MG63 (cell line): ENCODE measurements around the gene PVALEF. TPM values are rescaled to one million over a fixed set of nuclear protein-coding genes. Genes with fewer than 3 reads are reported as not detected.

Experiments
- DNase-seq: peaks from one replicate; pipeline ENCODE4 v3.0.0-alpha.2; 2020
- H3K27me3 ChIP-seq: fragments of 250-450 bp; sonication (Bioruptor Pico); 2 replicates; pipeline ENCODE4 v1.5.1; 2020; ENCODE audit warnings: mild to moderate bottlenecking, moderate library complexity
- H3K36me3 ChIP-seq: fragments of 250-450 bp; sonication (Bioruptor Pico); 2 replicates; pipeline ENCODE4 v1.5.1; 2020; ENCODE audit warnings: mild to moderate bottlenecking, moderate library complexity
- H3K4me3 ChIP-seq: fragments of 250-450 bp; sonication (Bioruptor Pico); 2 replicates; pipeline ENCODE4 v1.5.1; 2020; ENCODE audit warnings: mild to moderate bottlenecking, moderate library complexity
- H3K9me3 ChIP-seq: fragments of 250-450 bp; sonication (Bioruptor Pico); 2 replicates; pipeline ENCODE4 v1.5.1; 2020; ENCODE audit warnings: mild to moderate bottlenecking, moderate library complexity
- total RNA-seq: library from RNA; depleted of rRNA; stranded (reverse); fragments of >200 nt; shearing (Covaris generic); gene quantifications from 2 replicates; pipeline ENCODE4 v1.2.3, GENCODE V29; 2014; ENCODE audit warnings: low replicate concordance

Gene PVALEF
- total RNA-seq, 1 experiment from 2014 or later = not detected

- Histone ChIP-seq H3K27me3 (no peaks in the 10 kb centered on the region), H3K9me3 (no peaks in the 10 kb centered on the region), H3K4me3 (no peak overlapping the region), H3K36me3 (no peaks in the 10 kb centered on the region)
- DNase-seq = no peak
Observed at GRCh38 chr17:81126281-81127132, 38.8 kb upstream of the PVALEF start.

DNA sequence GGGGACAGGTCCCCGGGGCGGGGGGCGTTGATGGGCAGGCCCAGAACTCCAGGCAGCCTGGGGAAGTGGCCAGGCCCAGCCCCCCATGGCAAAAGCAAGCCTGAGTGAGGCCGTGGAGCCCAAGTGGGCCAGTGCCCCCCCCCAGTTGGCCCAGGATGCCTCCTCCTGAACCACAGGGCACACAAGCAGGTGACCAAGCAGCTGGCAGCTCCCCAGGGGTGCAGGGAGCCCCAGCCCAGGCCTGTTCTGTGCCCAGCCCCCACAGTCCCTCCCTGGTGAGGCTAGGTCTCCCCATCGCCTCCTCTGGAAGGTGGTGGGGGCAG is 38.2 kb upstream of the PVALEF start:
- no peaks in the 10 kb centered on the region for H3K9me3 ChIP-seq
- no peaks in the 10 kb centered on the region for H3K36me3 ChIP-seq
- H3K27me3 ChIP-seq = no peaks in the 10 kb centered on the region
- DNase-seq = no peak
- H3K4me3 ChIP-seq = no peak overlapping the region

DNA sequence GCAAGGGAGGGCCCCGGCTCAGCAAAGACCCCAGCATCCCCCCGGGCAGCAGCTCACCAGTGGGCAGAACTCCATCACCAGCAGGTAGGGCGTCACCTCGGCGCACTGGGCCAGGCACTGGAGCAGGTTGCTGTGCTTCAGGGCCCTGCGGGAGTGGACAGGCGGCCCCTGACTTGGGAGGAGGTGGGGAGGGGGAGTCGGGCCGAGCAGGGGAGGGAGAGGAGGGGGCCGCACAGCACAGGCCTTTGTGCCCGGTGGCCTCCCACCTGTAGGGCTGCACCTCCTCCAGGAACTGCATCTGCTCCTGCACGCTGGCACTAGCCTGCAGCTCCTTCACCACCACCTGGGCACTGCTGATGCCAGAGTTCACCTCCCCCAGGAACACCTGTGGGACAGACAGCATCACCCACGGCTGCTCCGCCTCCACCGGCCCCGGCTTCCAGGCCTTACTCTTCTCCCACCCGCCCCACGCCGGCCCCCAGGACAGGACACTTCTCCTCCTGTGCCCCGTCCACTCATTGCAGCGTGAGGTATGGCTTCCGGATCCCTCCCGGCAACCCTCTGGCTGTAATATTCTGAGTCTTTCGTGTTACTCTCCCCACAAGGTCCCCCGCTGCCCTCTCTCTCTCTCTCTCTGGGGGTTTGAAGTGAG is 37.7 kb upstream of the PVALEF start:
- Histone ChIP-seq H3K4me3 (no peak overlapping the region), H3K36me3 (no peaks in the 10 kb centered on the region), H3K9me3 (no peaks in the 10 kb centered on the region), H3K27me3 (no peaks in the 10 kb centered on the region)
- no peak for DNase-seq

DNA sequence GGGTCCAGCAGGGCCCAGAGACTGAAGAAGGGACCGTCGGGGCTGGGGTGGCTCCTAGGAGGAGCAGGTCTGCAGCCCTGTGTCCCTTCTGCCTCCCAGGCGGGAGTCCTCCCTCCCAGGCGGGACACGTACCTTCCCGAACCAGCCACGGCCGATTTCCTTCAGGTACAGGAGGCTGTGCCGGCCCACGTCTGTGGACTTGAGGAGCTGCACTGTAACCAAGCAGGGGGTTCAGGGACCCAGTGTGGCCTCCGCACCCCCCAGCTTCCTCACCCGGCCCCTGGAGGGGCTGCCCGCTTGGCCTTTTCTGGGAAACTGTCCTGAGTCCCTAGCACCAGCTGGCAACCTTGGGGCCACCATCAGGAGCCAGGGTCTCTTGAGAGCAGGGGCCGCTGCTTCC is 37.0 kb upstream of the PVALEF start:
- Histone ChIP-seq H3K27me3 (no peaks in the 10 kb centered on the region), H3K9me3 (no peaks in the 10 kb centered on the region), H3K4me3 (no peak overlapping the region), H3K36me3 (no peaks in the 10 kb centered on the region)
- no peak for DNase-seq

- Histone ChIP-seq H3K9me3 (no peaks in the 10 kb centered on the region), H3K27me3 (no peaks in the 10 kb centered on the region), H3K4me3 (no peak overlapping the region), H3K36me3 (no peaks in the 10 kb centered on the region)
- DNase-seq = no peak
Observed at GRCh38 chr17:81128774-81129173, 36.5 kb upstream of the PVALEF start.

DNA sequence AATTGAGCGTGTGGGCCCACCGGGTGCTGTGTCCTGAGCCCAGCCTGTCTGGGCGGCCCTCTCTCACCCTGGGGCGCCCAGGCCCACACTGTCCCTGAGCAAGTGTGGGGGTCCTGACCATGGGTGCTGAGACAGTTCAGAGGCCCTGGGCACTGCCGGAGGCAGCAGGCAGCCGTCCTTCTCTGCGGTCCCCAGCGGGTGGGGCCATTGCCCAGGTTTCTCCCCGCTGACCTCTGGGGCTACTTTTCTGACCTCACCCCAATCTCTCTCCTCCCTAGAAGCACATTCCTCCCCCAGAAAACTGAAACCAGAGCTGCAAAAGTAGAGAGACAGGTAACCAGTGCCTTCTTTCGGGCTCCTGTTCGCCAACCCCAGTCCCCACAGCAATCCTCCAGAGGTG is 36.0 kb upstream of the PVALEF start:
- no peak for DNase-seq
- Histone ChIP-seq H3K4me3 (no peak overlapping the region), H3K27me3 (no peaks in the 10 kb centered on the region), H3K36me3 (no peaks in the 10 kb centered on the region), H3K9me3 (no peaks in the 10 kb centered on the region)

- Histone ChIP-seq H3K27me3 (no peaks in the 10 kb centered on the region), H3K36me3 (no peaks in the 10 kb centered on the region), H3K4me3 (no peak overlapping the region), H3K9me3 (no peaks in the 10 kb centered on the region)
- no peak for DNase-seq
Observed at GRCh38 chr17:81129711-81130367, 35.5 kb upstream of the PVALEF start.

- H3K4me3 ChIP-seq = no peak overlapping the region
- H3K9me3 ChIP-seq = no peaks in the 10 kb centered on the region
- no peaks in the 10 kb centered on the region for H3K36me3 ChIP-seq
- no peak for DNase-seq
- no peaks in the 10 kb centered on the region for H3K27me3 ChIP-seq
Observed at GRCh38 chr17:81130385-81131361, 34.6 kb upstream of the PVALEF start.

DNA sequence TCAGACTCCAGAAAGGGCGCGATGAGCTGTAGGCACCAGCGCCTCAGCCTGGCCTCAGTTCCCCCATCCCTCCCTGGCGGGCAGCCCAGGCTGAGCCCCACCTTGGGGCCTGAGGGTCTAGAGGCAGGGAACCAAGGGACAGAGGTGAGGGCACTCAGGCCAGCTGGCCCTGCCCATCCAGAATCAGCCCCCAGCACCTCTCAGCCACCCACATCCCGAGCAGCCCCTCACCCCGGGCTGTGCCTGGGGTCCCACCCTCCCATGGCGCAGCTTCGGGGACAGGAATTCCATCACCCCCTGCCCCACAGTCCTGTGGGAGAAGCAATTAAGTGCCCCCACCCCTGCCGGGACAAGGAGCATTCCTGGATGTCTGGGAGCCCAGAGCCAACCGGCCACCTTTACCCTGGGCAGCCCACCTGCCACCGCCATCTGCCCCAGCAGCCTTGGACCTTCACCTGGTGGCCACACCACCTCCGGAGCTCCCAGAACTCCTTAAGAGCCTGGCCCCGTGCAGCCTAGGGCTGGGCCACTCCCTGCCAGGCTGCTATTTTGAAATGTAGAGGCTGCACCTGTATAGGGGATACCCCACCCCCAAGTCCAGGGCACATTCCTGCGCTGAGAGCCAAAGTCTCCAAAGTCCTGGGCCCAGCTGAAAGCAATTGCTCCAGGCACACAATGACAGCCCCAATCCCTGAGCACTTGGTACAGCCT is 33.7 kb upstream of the PVALEF start:
- no peak for DNase-seq
- no peaks in the 10 kb centered on the region for H3K27me3 ChIP-seq

DNA sequence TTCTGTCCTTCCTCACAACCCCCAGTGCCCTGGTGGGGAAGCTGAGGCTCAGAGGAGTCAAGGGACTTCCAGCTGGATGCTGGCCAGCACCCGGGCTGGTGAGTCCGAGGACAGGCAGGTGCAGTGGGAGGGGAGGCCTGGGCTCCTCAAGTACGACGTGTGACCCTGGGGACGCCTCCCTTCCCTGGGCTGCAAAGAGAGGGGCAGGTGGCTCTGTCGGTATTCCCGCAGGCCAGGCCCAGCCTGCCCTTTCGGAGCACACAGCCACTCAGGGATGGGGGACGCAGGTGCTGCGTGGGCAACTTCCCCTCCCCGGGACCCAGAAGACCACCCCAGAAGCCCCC is 33.1 kb upstream of the PVALEF start:
- Histone ChIP-seq H3K27me3 (no peaks in the 10 kb centered on the region), H3K9me3 (no peaks in the 10 kb centered on the region), H3K36me3 (no peaks in the 10 kb centered on the region), H3K4me3 (no peak overlapping the region)
- DNase-seq = no peak

More for the DNA sequence above, 33.7 kb upstream of the PVALEF start:
- Histone ChIP-seq H3K36me3 (no peaks in the 10 kb centered on the region), H3K9me3 (no peaks in the 10 kb centered on the region), H3K4me3 (no peak overlapping the region)

- no peaks in the 10 kb centered on the region for H3K36me3 ChIP-seq
- DNase-seq = peak; percentile 28
- no peaks in the 10 kb centered on the region for H3K9me3 ChIP-seq
- H3K27me3 ChIP-seq = no peaks in the 10 kb centered on the region
- H3K4me3 ChIP-seq = no peak overlapping the region
Observed at GRCh38 chr17:81132770-81133723, 32.3 kb upstream of the PVALEF start.

GRCh38 chr17:81134064-81134781 is 31.1 kb upstream of the PVALEF start:
- Histone ChIP-seq H3K27me3 (no peaks in the 10 kb centered on the region), H3K9me3 (no peaks in the 10 kb centered on the region), H3K4me3 (no peak overlapping the region), H3K36me3 (no peaks in the 10 kb centered on the region)
- no peak for DNase-seq

GRCh38 chr17:81135505-81136278 is 29.6 kb upstream of the PVALEF start:
- Histone ChIP-seq H3K4me3 (no peak overlapping the region), H3K9me3 (no peaks in the 10 kb centered on the region), H3K36me3 (no peaks in the 10 kb centered on the region), H3K27me3 (no peaks in the 10 kb centered on the region)
- no peak for DNase-seq

DNA sequence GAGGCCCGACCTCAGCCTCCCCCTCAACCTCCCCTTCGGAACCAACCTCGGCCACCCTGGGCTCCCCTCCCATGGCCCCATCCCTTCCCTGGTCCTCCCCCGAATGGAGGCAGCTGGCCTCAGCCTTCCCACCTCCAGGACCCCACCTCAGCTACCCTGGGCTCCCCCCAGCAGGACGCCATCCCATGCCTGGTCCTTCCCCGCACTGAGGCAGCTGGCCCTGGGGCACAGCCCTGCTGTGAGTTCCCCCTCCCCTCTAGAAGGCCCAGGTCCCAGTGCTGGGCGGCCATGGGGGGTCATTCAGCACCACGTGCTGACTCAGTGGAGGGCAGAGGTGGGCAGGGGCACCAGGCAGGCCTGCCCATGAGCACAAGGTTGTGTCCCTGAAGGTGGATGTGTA is 28.9 kb upstream of the PVALEF start:
- no peaks in the 10 kb centered on the region for H3K27me3 ChIP-seq
- H3K36me3 ChIP-seq = no peaks in the 10 kb centered on the region
- no peak for DNase-seq
- H3K4me3 ChIP-seq = no peak overlapping the region
- H3K9me3 ChIP-seq = no peaks in the 10 kb centered on the region
